ENCODE results near the gene ABI3BP. TPM values are rescaled to one million over a fixed set of nuclear protein-coding genes. Genes with fewer than 3 reads are reported as not detected.
"Not testable (repeated sequence)": the region's sequence is repeated elsewhere in the genome, so short reads cannot be mapped to it uniquely, and the experiment has no call there.

Gene ABI3BP
- total RNA-seq, 2 donors from 2014 or later: 46.8 to 185 TPM

GRCh38 chr3:100953103-100953502, 40.1 kb downstream of the ABI3BP start:
- Histone ChIP-seq H3K9me3 (no peaks in the 10 kb centered on the region), H3K4me1 (ENCODE audit: control insufficient read depth in 1 of 2, low read depth in 2 of 2) (peaks cover 3 to 16% of the 10 kb centered on the region in 2 donors), H3K27ac (no peak overlapping the region), H3K36me3 (no peaks in the 10 kb centered on the region), H3K27me3 (replicated peaks; ENCODE audit: insufficient read depth) (no peaks in the 10 kb centered on the region), H3K4me3 (no peak overlapping the region)
- DNase-seq (ENCODE audit: low spot score) (no peak), ATAC-seq (ENCODE audit: insufficient number of reproducible peaks, low FRiP score, low read depth) (no peak)
- no peak for TF ChIP-seq CTCF (IDR thresholded peaks at IDR 0.05)

- Histone ChIP-seq H3K27me3 (replicated peaks; ENCODE audit: insufficient read depth) (no peaks in the 10 kb centered on the region), H3K4me1 (ENCODE audit: control insufficient read depth in 1 of 2, low read depth in 2 of 2) (peaks cover 3 to 12% of the 10 kb centered on the region in 2 donors), H3K4me3 (peak overlapping the region; percentile 33), H3K9me3 (no peaks in the 10 kb centered on the region), H3K36me3 (no peaks in the 10 kb centered on the region), H3K27ac (no peak overlapping the region)
- ATAC-seq (ENCODE audit: insufficient number of reproducible peaks, low FRiP score, low read depth): no peak
- TF ChIP-seq CTCF (IDR thresholded peaks at IDR 0.05): no peak
- no peak for DNase-seq (ENCODE audit: low spot score)
Observed at GRCh38 chr3:100947119-100947518, 46.1 kb downstream of the ABI3BP start.

DNA sequence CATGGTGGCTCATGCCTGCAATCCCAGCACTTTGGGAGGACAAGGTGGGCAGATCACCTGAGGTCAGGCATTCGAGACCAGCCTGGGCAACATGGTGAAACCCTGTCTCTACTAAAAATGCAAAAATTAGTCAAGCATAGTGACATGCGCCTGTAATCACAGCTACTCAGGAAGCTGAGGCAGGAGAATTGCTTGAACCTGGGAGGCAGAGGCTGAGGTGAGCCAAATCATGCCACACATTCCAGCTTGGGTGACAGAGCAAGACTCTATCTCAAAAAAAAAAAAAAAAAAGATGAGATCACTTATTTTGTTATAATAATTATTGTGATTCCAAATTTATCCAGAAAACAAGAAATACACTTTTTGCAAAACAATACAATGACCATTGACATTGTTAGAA, 47.1 kb downstream of the ABI3BP start:
- peaks cover 3 to 18% of the 10 kb centered on the region in 2 donors for H3K4me1 ChIP-seq (ENCODE audit: control insufficient read depth in 1 of 2, low read depth in 2 of 2)
- DNase-seq (ENCODE audit: low spot score); ATAC-seq (ENCODE audit: insufficient number of reproducible peaks, low FRiP score, low read depth); H3K27ac ChIP-seq; H3K27me3 ChIP-seq (replicated peaks; ENCODE audit: insufficient read depth); H3K9me3 ChIP-seq; H3K36me3 ChIP-seq; H3K4me3 ChIP-seq: not testable (repeated sequence)

GRCh38 chr3:100941451-100941850, 51.8 kb downstream of the ABI3BP start:
- DNase-seq (ENCODE audit: low spot score): no peak
- ATAC-seq (ENCODE audit: insufficient number of reproducible peaks, low FRiP score, low read depth): no peak
- H3K9me3 ChIP-seq: no peaks in the 10 kb centered on the region
- TF ChIP-seq CTCF (IDR thresholded peaks at IDR 0.05): no peak
- no peaks in the 10 kb centered on the region for H3K36me3 ChIP-seq
- no peaks in the 10 kb centered on the region for H3K27me3 ChIP-seq (replicated peaks; ENCODE audit: insufficient read depth)
- H3K4me1 ChIP-seq (ENCODE audit: control insufficient read depth in 1 of 2, low read depth in 2 of 2): peaks cover 0 to 9% of the 10 kb centered on the region in 2 donors
- H3K4me3 ChIP-seq: no peak overlapping the region
- H3K27ac ChIP-seq: no peak overlapping the region

DNA sequence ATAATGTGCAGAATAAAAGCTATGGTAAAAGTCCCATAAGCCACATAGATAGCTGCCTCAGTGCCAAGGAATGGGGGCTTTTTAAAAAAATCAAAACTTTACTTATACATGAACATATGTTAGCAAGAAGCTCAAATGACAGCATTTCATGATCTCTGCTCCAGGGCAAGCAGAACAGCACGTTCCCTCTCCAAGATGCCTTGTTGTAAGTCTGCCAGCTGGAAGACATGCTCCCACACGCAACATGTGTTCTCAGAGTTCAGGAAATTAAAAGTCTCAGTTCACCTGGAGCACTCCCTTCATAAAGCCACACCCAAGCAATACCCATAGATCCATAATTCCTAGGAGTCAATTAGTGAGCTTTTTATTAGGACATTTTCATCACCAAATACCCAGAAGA, 52.2 kb downstream of the ABI3BP start:
- Histone ChIP-seq H3K4me1 (ENCODE audit: control insufficient read depth in 1 of 2, low read depth in 2 of 2) (peaks cover 0 to 9% of the 10 kb centered on the region in 2 donors), H3K36me3 (no peaks in the 10 kb centered on the region), H3K27ac (no peak overlapping the region), H3K9me3 (no peaks in the 10 kb centered on the region), H3K27me3 (replicated peaks; ENCODE audit: insufficient read depth) (no peaks in the 10 kb centered on the region), H3K4me3 (no peak overlapping the region)
- ATAC-seq (ENCODE audit: insufficient number of reproducible peaks, low FRiP score, low read depth) (no peak), DNase-seq (ENCODE audit: low spot score) (no peak)
- TF ChIP-seq CTCF (IDR thresholded peaks at IDR 0.05): no peak

- Histone ChIP-seq H3K9me3 (no peaks in the 10 kb centered on the region), H3K36me3 (no peaks in the 10 kb centered on the region), H3K4me3 (no peak overlapping the region), H3K27me3 (replicated peaks; ENCODE audit: insufficient read depth) (no peaks in the 10 kb centered on the region), H3K27ac (no peak overlapping the region), H3K4me1 (ENCODE audit: control insufficient read depth in 1 of 2, low read depth in 2 of 2) (peaks cover 0 to 9% of the 10 kb centered on the region in 2 donors)
- ATAC-seq (ENCODE audit: insufficient number of reproducible peaks, low FRiP score, low read depth) (no peak), DNase-seq (ENCODE audit: low spot score) (no peak)
- no peak for TF ChIP-seq CTCF (IDR thresholded peaks at IDR 0.05)
Observed at GRCh38 chr3:100936931-100937330, 56.3 kb downstream of the ABI3BP start.
